ENCODE results near the gene PROCA1.
A peak's percentile ranks its signal among the peaks of the same experiment; 100 is the strongest.
"Not testable (repeated sequence)": the region's sequence is repeated elsewhere in the genome, so short reads cannot be mapped to it uniquely, and the experiment has no call there.

The PROCA1 gene

DNA sequence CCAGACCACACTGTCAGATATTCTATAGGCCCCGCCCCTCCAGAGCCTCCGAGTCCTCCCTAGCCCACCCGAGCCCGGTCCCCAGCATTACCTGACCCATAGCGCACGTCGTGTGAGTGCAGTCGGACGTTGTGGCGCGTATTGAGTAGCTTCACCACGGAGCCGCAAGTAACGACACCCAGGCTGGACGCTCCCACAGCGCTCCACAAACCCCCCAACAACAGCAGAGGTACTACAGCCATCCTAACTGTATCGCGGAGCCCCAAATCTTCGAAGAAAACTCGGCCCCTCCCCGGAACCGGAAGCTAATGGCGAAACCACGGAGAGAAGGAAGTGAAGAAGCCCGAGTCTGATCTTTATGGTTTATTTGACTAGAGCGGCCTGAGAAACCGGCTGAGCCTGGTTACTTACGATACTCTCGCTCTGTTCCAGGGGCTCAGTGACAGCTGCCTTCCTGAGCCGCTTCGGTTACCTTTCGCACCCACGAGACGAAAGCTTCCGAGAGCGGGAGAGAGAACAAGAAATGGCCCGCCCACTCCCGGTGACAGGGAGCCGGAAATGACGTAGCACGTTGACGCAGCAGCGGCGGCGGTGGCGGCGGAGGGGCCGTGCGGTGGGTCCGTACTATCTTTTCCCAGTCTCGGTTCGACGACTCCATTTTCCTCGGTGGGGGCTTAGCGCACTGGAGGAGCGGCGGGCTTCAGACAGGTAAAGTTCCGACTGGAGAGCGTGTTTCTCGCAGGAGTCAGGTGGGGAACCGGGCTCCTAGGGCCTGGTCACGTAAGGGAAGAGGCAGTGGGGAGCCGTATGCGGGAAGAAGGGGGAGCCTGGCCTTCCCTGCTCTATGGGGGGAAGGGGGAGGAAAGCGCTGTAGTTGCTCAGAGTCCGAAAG is 49.8 kb downstream of the PROCA1 start, which contains the start of the genes SDF2 and SUPT6H:
TSS of gene SDF2 (minus strand) at position 272 of the 892 bp plus-strand sequence. CDS start at position 242, 30 bp downstream.
TSS of gene SUPT6H (plus strand) at position 571 of the 892 bp plus-strand sequence. CDS start 11,197 bp downstream, outside the sequence.
- Histone ChIP-seq H3K27ac (peak within 1 kb of the TSS; percentile 98), H3K4me3 (ENCODE audit: low read depth, low read length) (peak within 1 kb of the TSS; percentile 77), H3K36me3 (peaks cover 50% of the 10 kb centered on the region)

DNA sequence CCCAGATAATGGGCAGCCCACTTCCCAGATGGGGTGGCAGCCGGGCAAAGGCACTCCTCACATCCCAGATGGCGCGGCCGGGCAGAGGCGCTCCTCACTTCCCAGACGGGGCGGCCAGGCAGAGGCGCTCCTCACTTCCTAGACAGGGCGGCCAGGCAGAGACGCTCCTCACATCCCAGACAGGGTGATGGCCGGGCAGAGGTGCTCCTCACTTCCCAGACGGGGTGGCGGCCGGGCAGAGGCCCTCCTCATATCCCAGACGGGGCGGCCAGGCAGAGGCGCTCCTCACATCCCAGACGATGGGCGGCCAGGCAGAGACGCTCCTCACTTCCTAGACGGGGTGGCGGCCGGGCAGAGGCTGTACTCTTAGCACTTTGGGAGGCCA is 52.2 kb downstream of the PROCA1 start:
- not testable (repeated sequence) for H3K4me3 ChIP-seq (ENCODE audit: low read depth, low read length); H3K27ac ChIP-seq; H3K9me3 ChIP-seq (ENCODE audit: severe bottlenecking); DNase-seq; H3K27me3 ChIP-seq (ENCODE audit: insufficient read depth, low read depth, severe bottlenecking)
- peaks cover 37% of the 10 kb centered on the region for H3K36me3 ChIP-seq

More for the DNA sequence above, 49.8 kb downstream of the PROCA1 start, which contains the start of the genes SDF2 and SUPT6H:
- Histone ChIP-seq H3K9me3 (ENCODE audit: severe bottlenecking) (no peaks in the 10 kb centered on the region), H3K27me3 (ENCODE audit: insufficient read depth, low read depth, severe bottlenecking) (no peaks in the 10 kb centered on the region)
- TF ChIP-seq, protein P1, sequence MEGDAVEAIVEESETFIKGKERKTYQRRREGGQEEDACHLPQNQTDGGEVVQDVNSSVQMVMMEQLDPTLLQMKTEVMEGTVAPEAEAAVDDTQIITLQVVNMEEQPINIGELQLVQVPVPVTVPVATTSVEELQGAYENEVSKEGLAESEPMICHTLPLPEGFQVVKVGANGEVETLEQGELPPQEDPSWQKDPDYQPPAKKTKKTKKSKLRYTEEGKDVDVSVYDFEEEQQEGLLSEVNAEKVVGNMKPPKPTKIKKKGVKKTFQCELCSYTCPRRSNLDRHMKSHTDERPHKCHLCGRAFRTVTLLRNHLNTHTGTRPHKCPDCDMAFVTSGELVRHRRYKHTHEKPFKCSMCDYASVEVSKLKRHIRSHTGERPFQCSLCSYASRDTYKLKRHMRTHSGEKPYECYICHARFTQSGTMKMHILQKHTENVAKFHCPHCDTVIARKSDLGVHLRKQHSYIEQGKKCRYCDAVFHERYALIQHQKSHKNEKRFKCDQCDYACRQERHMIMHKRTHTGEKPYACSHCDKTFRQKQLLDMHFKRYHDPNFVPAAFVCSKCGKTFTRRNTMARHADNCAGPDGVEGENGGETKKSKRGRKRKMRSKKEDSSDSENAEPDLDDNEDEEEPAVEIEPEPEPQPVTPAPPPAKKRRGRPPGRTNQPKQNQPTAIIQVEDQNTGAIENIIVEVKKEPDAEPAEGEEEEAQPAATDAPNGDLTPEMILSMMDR (IDR thresholded peaks at IDR 0.05; ENCODE audit: low read depth, low read length): no peak
- DNase-seq: peak; percentile 89

DNA sequence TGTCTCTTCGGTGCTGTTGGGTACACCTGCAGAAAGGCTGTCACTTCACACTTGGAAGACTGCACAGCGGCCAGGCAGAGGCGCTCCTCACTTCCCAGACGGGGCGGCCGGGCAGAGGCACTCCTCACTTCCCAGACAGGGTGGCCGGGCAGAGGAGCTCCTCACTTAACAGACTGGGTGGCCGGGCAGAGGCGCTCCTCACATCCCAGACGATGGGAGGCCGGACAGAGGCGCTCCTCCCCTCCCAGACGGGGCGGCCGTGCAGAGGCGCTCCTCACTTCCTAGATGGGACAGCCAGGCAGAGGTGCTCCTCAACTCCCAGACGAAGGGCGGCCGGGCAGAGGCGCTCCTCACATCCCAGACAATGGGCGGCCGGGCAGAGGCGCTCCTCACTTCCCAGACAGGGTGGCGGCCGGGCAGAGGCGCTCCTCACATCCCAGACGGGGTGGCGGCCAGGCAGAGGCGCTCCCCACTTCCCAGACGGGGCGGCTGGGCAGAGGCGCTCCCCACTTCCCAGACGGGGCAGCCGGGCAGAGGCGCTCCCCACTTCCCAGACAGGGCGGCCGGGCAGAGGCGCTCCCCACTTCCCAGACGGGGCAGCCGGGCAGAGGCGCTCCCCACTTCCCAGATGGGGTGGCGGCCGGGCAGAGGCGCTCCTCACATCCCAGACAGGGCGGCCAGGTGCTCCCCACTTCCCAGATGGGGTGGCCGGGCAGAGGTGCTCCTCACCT is 52.8 kb downstream of the PROCA1 start:
- H3K9me3 ChIP-seq (ENCODE audit: severe bottlenecking); H3K4me3 ChIP-seq (ENCODE audit: low read depth, low read length); H3K27ac ChIP-seq; H3K27me3 ChIP-seq (ENCODE audit: insufficient read depth, low read depth, severe bottlenecking); DNase-seq: not testable (repeated sequence)
- H3K36me3 ChIP-seq: peaks cover 35% of the 10 kb centered on the region

DNA sequence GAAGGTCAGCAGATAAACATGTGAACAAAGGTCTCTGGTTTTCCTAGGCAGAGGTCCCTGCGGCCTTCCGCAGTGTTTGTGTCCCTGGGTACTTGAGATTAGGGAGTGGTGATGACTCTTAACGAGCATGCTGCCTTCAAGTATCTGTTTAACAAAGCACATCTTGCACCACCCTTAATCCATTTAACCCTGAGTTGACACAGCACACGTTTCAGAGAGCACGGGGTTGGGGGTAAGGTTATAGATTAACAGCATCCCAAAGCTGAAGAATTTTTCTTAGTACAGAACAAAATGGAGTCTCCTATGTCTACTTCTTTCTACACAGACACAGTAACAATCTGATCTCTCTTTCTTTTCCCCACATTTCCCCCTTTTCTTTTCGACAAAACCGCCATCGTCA is 53.3 kb downstream of the PROCA1 start:
- not testable (repeated sequence) for H3K9me3 ChIP-seq (ENCODE audit: severe bottlenecking); H3K4me3 ChIP-seq (ENCODE audit: low read depth, low read length); DNase-seq; H3K27me3 ChIP-seq (ENCODE audit: insufficient read depth, low read depth, severe bottlenecking); H3K27ac ChIP-seq
- H3K36me3 ChIP-seq: peaks cover 36% of the 10 kb centered on the region

DNA sequence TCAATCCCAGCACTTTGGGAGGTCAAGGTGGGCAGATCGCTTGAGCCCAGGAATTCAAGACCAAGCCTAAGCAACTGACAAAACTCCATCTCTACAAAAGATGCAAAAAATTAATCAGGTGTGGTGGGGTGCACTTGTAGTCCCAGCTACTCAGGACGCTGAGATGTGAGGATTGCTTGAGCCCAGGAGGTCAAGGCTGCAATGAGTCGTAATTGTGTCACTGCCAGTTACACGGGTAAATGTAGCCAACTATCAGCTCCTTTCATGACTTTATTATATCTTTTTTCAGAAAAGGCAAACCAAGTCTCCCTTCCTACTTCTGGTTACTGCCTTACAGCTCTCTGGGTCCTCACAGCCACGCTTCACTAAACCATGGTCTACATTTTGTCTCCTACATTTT is 53.9 kb downstream of the PROCA1 start:
- TF ChIP-seq, protein P1 (IDR thresholded peaks at IDR 0.05; ENCODE audit: low read depth, low read length): no peak
- Histone ChIP-seq H3K9me3 (ENCODE audit: severe bottlenecking) (no peaks in the 10 kb centered on the region), H3K36me3 (peaks cover 42% of the 10 kb centered on the region), H3K27ac (no peak overlapping the region), H3K27me3 (ENCODE audit: insufficient read depth, low read depth, severe bottlenecking) (no peaks in the 10 kb centered on the region), H3K4me3 (ENCODE audit: low read depth, low read length) (no peak overlapping the region)
- DNase-seq: no peak

DNA sequence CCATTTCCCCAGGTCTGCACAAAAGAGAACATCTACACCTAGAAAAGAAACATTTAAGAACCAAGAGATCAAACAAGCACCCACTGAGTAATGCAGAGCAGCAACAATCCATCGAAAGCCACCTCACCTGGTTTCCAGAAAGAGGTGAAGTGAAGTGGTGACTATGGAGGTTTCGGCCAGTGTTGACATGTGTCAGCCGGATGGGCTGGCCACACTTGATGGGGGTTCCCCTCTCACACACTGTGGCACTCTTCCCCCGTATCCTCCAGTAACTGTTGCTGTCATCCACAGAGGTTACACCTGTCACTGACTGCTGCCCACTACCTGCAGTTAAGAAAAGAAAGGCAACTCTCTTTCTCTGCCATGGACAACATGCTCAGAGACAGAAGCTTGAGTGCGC is 56.5 kb downstream of the PROCA1 start:
- Histone ChIP-seq H3K27ac (no peak overlapping the region), H3K27me3 (ENCODE audit: insufficient read depth, low read depth, severe bottlenecking) (no peaks in the 10 kb centered on the region), H3K9me3 (ENCODE audit: severe bottlenecking) (no peaks in the 10 kb centered on the region), H3K4me3 (ENCODE audit: low read depth, low read length) (no peak overlapping the region), H3K36me3 (peaks cover 48% of the 10 kb centered on the region)
- TF ChIP-seq, protein P1 (IDR thresholded peaks at IDR 0.05; ENCODE audit: low read depth, low read length): no peak
- DNase-seq: no peak

Data from WERI-Rb-1 (cell line).